Ovary (tissue), 9 donors: ENCODE data around the gene WARS2. TPM values are rescaled to one million over a fixed set of nuclear protein-coding genes. Genes with fewer than 3 reads are reported as not detected.

Experiments used
- DNase-seq, 5 donors: peaks; one replicate each; pipeline ENCODE4 v3.0.0-alpha.2; 2019 to 2020
- H3K27ac ChIP-seq, 2 donors: fragments of 200-600 bp; one replicate each; pipeline versions ENCODE4 v1.5.1 to v1.8.0; 2019 to 2022
- H3K27me3 ChIP-seq: fragments of 200-600 bp; one replicate; pipeline ENCODE4 v1.8.0; 2022
- H3K36me3 ChIP-seq: fragments of 200-600 bp; sonication (generic); one replicate; pipeline ENCODE4 v1.5.1; 2019
- H3K4me1 ChIP-seq: one replicate; pipeline ENCODE4 v1.8.1; 2013; ENCODE audit warnings: mild to moderate bottlenecking, moderate library complexity; ENCODE audit not compliant: insufficient read depth
- H3K4me3 ChIP-seq: fragments of 200-600 bp; sonication (generic); one replicate; pipeline ENCODE4 v1.5.1; 2017
- H3K9me3 ChIP-seq, 2 donors: fragments of 200-600 bp in 1 of 2; sonication (generic) in 1 of 2; one replicate each; pipeline versions ENCODE4 v1.5.1 to v1.8.1; 2013 to 2019; ENCODE audit warnings: mild to moderate bottlenecking in 1 of 2, moderate library complexity in 1 of 2
- CTCF ChIP-seq, 3 donors: fragments of 450-650 bp in 2 of 3; fragments of 200-600 bp in 1 of 3; IDR thresholded peaks; one replicate each; pipeline versions ENCODE4 v1.5.1 to v1.8.0; 2016 to 2022; ENCODE audit warnings: antibody characterized with exemption in 3 of 3, mild to moderate bottlenecking in 1 of 3
- EP300 ChIP-seq: sonication (generic); formaldehyde crosslinking; IDR thresholded peaks from one replicate; pipeline ENCODE4 v1.6.1; 2017; ENCODE audit warnings: antibody characterized with exemption
- POLR2A ChIP-seq: fragments of 450-650 bp; IDR thresholded peaks from one replicate; pipeline ENCODE4 v1.6.1; 2017; ENCODE audit warnings: antibody characterized with exemption, mild to moderate bottlenecking, moderate library complexity
- WGBS, 3 donors: extraction: QIAGEN DNeasy Blood & Tissue Kit in 1 of 3; methylation state at CpG; one replicate each; pipeline versions ENCODE4 v1.1.5 to v1.1.7; 2013 to 2017; 5-methylcytosine and 5-hydroxymethylcytosine counted together
- intact Hi-C, 4 donors: fragments of 100-400 bp; cut with DNase I; formaldehyde crosslinking; loops; one replicate each; pipeline versions ENCODE4 v1.11.0 to v1.15.1; 2022 to 2023
- polyA plus RNA-seq, 2 donors: library from polyadenylated mRNA; stranded (reverse); fragments of 200-250 nt in 1 of 2; fragments of 350-450 nt in 1 of 2; fragmentation: Illumina TruSeq in 1 of 2; extraction: RNeasy Lipid Tissue Mini Kit (QIAGEN cat#74804) in 1 of 2; gene quantifications; one replicate each; pipeline ENCODE4 v1.2.3, GENCODE V29; 2013 to 2014
- total RNA-seq, 7 donors: library from RNA; depleted of rRNA in 2 of 7; stranded (reverse); fragments of >200 nt in 2 of 7; fragmentation: NEBNext Ultra II Directional in 3 of 7; extraction: Animal tissue kit (Norgen Biotek cat#: 25700) in 3 of 7; gene quantifications; one replicate each; pipeline versions ENCODE4 v1.1.0 to v1.2.4, GENCODE V29; 2016 to 2023
- donor health status: DM: no; HTN: no; CAD: no; lungs with moderate emphysema.
- donor health status: DM: no; HTN: no; CAD: no.
- donor health status: Bipolar disorder and iron deficiency.
- donor health status: DM: yes; HTN: yes; CAD: no.
- donor health status: DM: no; HTN: no; CAD: no.
- donor health status: DM: yes; HTN: yes; CAD: no.

The WARS2 gene
- total and polyA plus RNA-seq, 9 donors, result 6.1 to 20.3 (median 15.5) TPM

- TF ChIP-seq CTCF (IDR thresholded peaks at IDR 0.05), result no peak
- TF ChIP-seq POLR2A, result no peak
- TF ChIP-seq EP300, result no peak
- Histone ChIP-seq H3K4me3 (peak within 1 kb of the TSS; percentile 18), H3K9me3 (no peaks in the 10 kb centered on the region), H3K36me3 (no peaks in the 10 kb centered on the region), H3K4me1 (peaks cover 3% of the 10 kb centered on the region), H3K27me3 (peaks cover 3% of the 10 kb centered on the region), H3K27ac (no peak within 1 kb of the TSS)
- DNase-seq, result no peak
- 13% methylated on average over 31 of the region's 31 CpGs for WGBS, 3 donors
- intact Hi-C loops, result no loop called here
Observed at GRCh38 chr1:118988186-118989005, 152.1 kb downstream of the WARS2 start, which contains the start of gene TBX15. Gene TBX15 (minus strand): TSS chr1:118988343. CDS start chr1:118987795, 548 bp downstream.

GRCh38 chr1:118987468-118988185 is 152.8 kb downstream of the WARS2 start:
- H3K4me3 ChIP-seq, result peak overlapping the region; percentile 18
- no peak overlapping the region for H3K27ac ChIP-seq
- WGBS, 3 donors, result 1 to 2% (median 2%) methylated on average over 65 of the region's 65 CpGs
- intact Hi-C loops, result no loop called here
- no peaks in the 10 kb centered on the region for H3K36me3 ChIP-seq
- no peak for DNase-seq
- H3K9me3 ChIP-seq, result no peaks in the 10 kb centered on the region
- peaks cover 4% of the 10 kb centered on the region for H3K27me3 ChIP-seq
- H3K4me1 ChIP-seq, result peaks cover 3% of the 10 kb centered on the region
- TF ChIP-seq POLR2A (no peak), EP300 (no peak), CTCF (IDR thresholded peaks at IDR 0.05) (no peak)

DNA sequence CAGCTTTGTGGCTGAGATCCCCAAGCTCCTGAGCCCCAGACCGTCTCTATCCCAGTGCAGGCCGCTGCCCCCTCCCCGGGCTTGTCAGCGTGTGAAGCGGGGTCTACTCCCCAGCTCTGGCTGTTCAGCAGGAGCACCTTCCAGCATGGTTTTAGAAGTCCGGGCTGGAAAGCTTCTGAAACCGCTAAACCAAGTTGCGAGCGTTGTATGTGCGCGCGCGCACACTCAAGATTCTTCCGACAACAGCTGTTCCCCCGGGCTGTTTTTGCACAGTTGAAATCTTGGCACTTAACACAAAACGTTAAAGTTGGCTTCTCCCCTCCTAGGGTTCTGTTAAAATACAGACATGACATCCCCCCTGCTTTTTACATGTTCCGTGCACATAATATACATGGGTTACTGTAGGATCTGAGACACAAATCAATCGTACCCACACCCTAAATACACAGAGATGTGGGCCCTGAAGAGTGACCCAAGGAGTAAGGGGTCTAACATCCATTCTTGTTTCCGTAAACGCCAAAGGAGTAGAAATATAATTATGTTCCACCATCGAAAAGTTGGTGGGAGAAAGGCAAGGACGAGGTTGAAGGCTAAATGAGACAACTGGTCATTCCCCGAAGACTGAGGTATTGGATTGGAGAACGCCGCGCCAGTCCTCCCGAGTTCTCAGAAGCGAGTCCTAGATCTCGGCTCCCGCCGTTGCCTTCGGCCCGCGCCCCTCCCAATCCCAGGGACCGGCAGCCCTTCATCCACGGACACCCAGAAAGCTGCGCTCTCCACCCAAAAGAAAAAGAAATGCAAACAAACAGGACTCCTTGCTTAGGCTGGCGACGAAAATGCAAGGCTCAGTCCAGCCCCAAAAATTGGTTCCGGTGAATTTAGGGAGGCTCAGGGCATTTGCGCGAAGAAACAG is 153.6 kb downstream of the WARS2 start:
- Histone ChIP-seq H3K4me1 (peaks cover 3% of the 10 kb centered on the region), H3K9me3 (no peaks in the 10 kb centered on the region), H3K27me3 (peaks cover 8% of the 10 kb centered on the region), H3K36me3 (no peaks in the 10 kb centered on the region), H3K27ac (no peak overlapping the region), H3K4me3 (peak overlapping the region; percentile 18)
- DNase-seq, result no peak
- no peak for TF ChIP-seq EP300
- TF ChIP-seq CTCF (IDR thresholded peaks at IDR 0.05), result no peak
- no peak for TF ChIP-seq POLR2A
- WGBS, 3 donors, result 13 to 15% (median 14%) methylated on average over 42 of the region's 42 CpGs
- intact Hi-C loops, result no loop called here
